K562 (cell line): Measurements from ENCODE around the gene TAF10. TPM values are rescaled to one million over a fixed set of nuclear protein-coding genes. Genes with fewer than 3 reads are reported as not detected.

Experiments
- ATAC-seq: fragments of 200-7000 bp; cut with Tn5 transposase; 3 replicates; pipeline ENCODE4 v1.9.1; 2020; ENCODE audit warnings: moderate library complexity
- BruUV-seq: library from RNA; stranded (reverse); fragments of 400-500 nt; replicated peaks from 2 replicates; lab custom pipeline; 2021; lab: Mats Ljungman, UMichigan
- CTCF ChIA-PET: fragments of 300-600 bp; formaldehyde crosslinking; extraction: SDS; loops from one replicate; lab custom pipeline; 2021; ENCODE audit warnings: low intra/inter-chr PET ratio; lab: Yijun Ruan, JAX
- POLR2A ChIA-PET: fragments of 300-600, 350-650 bp; sonication (Branson Sonifier 250); formaldehyde crosslinking; extraction: SDS; loops from one replicate; lab custom pipeline; 2021; ENCODE audit warnings: antibody characterized with exemption, inconsistent platforms; lab: Yijun Ruan, JAX
- DNase-seq, 4 experiments: peaks; one replicate each; pipeline versions ENCODE4 v3.0.0 to v3.0.0-alpha.2; 2011 to 2018; ENCODE audit warnings: low spot score in 3 of 4, mixed read lengths in 3 of 4; ENCODE audit errors: extremely low read depth in 1 of 4
- FAIRE-seq: peaks from 2 replicates; lab custom pipeline; 2011; peaks lifted over from hg19 to GRCh38; lab: Jason Lieb, UNC
- H2AFZ ChIP-seq: 2 replicates; pipeline ENCODE4 v1.6.0; 2011; ENCODE audit warnings: low read depth, low read length, control low read depth, inconsistent platforms
- H3K27ac ChIP-seq: fragments of 200-600 bp; 3 replicates; pipeline ENCODE4 v1.8.0; 2011; ENCODE audit warnings: low read depth, mild to moderate bottlenecking, control low read depth, inconsistent platforms, low read length, moderate library complexity, mixed read lengths; ENCODE audit errors: extremely low read depth
- H3K27me3 ChIP-seq, 2 experiments: fragments of 300-600 bp in 1 of 2; 2 replicates in 1 of 2; 3 replicates in 1 of 2; pipeline versions ENCODE4 v1.6.0 to v1.8.0; 2011; ENCODE audit warnings: inconsistent platforms in 2 of 2, low read length in 2 of 2, mild to moderate bottlenecking in 1 of 2, mixed read lengths in 1 of 2, moderate library complexity in 1 of 2; ENCODE audit not compliant: control insufficient read depth in 2 of 2, insufficient read depth in 2 of 2
- H3K36me3 ChIP-seq: fragments of 300-600 bp; 3 replicates; pipeline ENCODE4 v1.8.0; 2011; ENCODE audit warnings: mild to moderate bottlenecking, low read length, inconsistent platforms; ENCODE audit not compliant: control insufficient read depth, insufficient read depth
- H3K4me1 ChIP-seq, 2 experiments: fragments of 200-600 bp in 1 of 2; replicated peaks in 1 of 2; 2 replicates in 1 of 2; 3 replicates in 1 of 2; pipeline versions ENCODE4 v1.5.1 to v1.8.0; 2011; ENCODE audit warnings: inconsistent platforms in 2 of 2, low read length in 2 of 2, mild to moderate bottlenecking in 1 of 2, mixed read lengths in 1 of 2, moderate library complexity in 1 of 2; ENCODE audit not compliant: control insufficient read depth in 2 of 2, insufficient read depth in 2 of 2
- H3K4me2 ChIP-seq: 2 replicates; pipeline ENCODE4 v1.6.1; 2011; ENCODE audit warnings: low read length, control low read depth, inconsistent platforms, mixed read lengths; ENCODE audit not compliant: insufficient read depth
- H3K4me3 ChIP-seq: fragments of 200-600 bp; sonication (generic), shearing (Covaris generic); 2 replicates; pipeline ENCODE4 v1.5.1; 2016; ENCODE audit warnings: control low read depth, inconsistent platforms
- H3K79me2 ChIP-seq: fragments of 200-600 bp; 3 replicates; pipeline ENCODE4 v1.8.0; 2011; ENCODE audit warnings: low read length, inconsistent platforms; ENCODE audit not compliant: control insufficient read depth, insufficient read depth
- H3K9ac ChIP-seq, 2 experiments: 2 replicates each; pipeline versions ENCODE4 v1.6.0 to v1.6.1; 2011; ENCODE audit warnings: low read depth in 2 of 2, low read length in 2 of 2, control low read depth in 1 of 2, inconsistent platforms in 1 of 2, mild to moderate bottlenecking in 1 of 2, mixed read lengths in 1 of 2; ENCODE audit not compliant: insufficient read depth in 1 of 2
- H3K9me1 ChIP-seq: one replicate; pipeline ENCODE4 v1.6.0; 2011; ENCODE audit warnings: inconsistent platforms, mild to moderate bottlenecking, low read length, moderate library complexity; ENCODE audit not compliant: control insufficient read depth, insufficient read depth
- H3K9me3 ChIP-seq: replicated peaks from 2 replicates; pipeline ENCODE4 v1.5.1; 2011; ENCODE audit warnings: low read depth, low read length, inconsistent platforms; ENCODE audit not compliant: control insufficient read depth, insufficient read depth
- H4K20me1 ChIP-seq: replicated peaks from 2 replicates; pipeline ENCODE4 v1.6.1; 2011; ENCODE audit warnings: low read length, inconsistent platforms, mixed read lengths; ENCODE audit not compliant: control insufficient read depth, insufficient read depth
- COPS2 ChIP-seq: fragments of 450-650 bp; conservative IDR thresholded peaks from 2 replicates; pipeline ENCODE4 v1.6.1; 2016; ENCODE audit warnings: mild to moderate bottlenecking, moderate library complexity
- GABPB2 ChIP-seq: fragments of 250-450 bp; sonication (Bioruptor Pico); conservative IDR thresholded peaks from 2 replicates; pipeline ENCODE4 v1.5.1; 2021; ENCODE audit warnings: mild to moderate bottlenecking
- MED1 ChIP-seq: sonication (generic); formaldehyde crosslinking; IDR thresholded peaks from 2 replicates; pipeline ENCODE4 v1.8.1; 2023; ENCODE audit warnings: missing genetic modification reagents, borderline replicate concordance
- MTA1 ChIP-seq: fragments of 450-650 bp; IDR thresholded peaks from 2 replicates; pipeline ENCODE4 v1.6.1; 2017; ENCODE audit warnings: borderline replicate concordance
- MYC ChIP-seq, 2 experiments: fragments of 250-450 bp in 1 of 2; sonication (Bioruptor Pico) in 1 of 2; IDR thresholded peaks; 2 replicates each; pipeline versions ENCODE4 v1.5.1 to v1.6.1; 2012 to 2021; ENCODE audit warnings: low read depth in 2 of 2, borderline replicate concordance in 1 of 2, improper control_type of control experiment in 1 of 2, low read length in 1 of 2, mild to moderate bottlenecking in 1 of 2, moderate library complexity in 1 of 2
- PHF8 ChIP-seq: fragments of 200-600 bp; sonication (generic); IDR thresholded peaks from 2 replicates; pipeline ENCODE4 v1.6.1; 2012; ENCODE audit warnings: mixed run types, mild to moderate bottlenecking, inconsistent platforms, low read length, moderate library complexity, borderline replicate concordance
- RBM34 ChIP-seq: fragments of 200-400 bp; formaldehyde crosslinking; IDR thresholded peaks from 2 replicates; pipeline ENCODE4 v1.6.1; 2018; ENCODE audit warnings: low read length, borderline replicate concordance; ENCODE audit not compliant: insufficient read depth
- SIX5 ChIP-seq, 2 experiments: IDR thresholded peaks; 2 replicates each; pipeline ENCODE4 v1.6.1; 2011; ENCODE audit warnings: low read length in 2 of 2, borderline replicate concordance in 1 of 2, low read depth in 1 of 2, mild to moderate bottlenecking in 1 of 2, moderate library complexity in 1 of 2; ENCODE audit not compliant: insufficient read depth in 1 of 2
- SLC30A9 ChIP-seq: fragments of 250-450 bp; sonication (Bioruptor Pico); IDR thresholded peaks from 2 replicates; pipeline ENCODE4 v1.8.0; 2022; ENCODE audit warnings: mild to moderate bottlenecking, moderate library complexity
- ZNF75A ChIP-seq: fragments of 450-650 bp; formaldehyde crosslinking; IDR thresholded peaks from 2 replicates; pipeline ENCODE4 v1.4.0; 2020; ENCODE audit warnings: mild to moderate bottlenecking
- WGBS: fragments of 100-300 bp; shearing (Covaris generic); methylation state at CpG from one replicate; pipeline ENCODE4 v1.1.6; 2016; ENCODE audit warnings: low coverage, mixed read lengths; ENCODE audit not compliant: insufficient coverage; ENCODE audit errors: missing lambda C conversion rate; 5-methylcytosine and 5-hydroxymethylcytosine counted together
- in situ Hi-C: fragments of 300-500 bp; cut with MboI; formaldehyde crosslinking; loops from 4 replicates; pipeline ENCODE4 v1.15.0; 2018; ENCODE audit warnings: inconsistent platforms, mixed read lengths
- intact Hi-C: fragments of 100-400 bp; cut with micrococcal nuclease; formaldehyde crosslinking; loops from 2 replicates; pipeline ENCODE4 v1.14.2; 2022
- polyA plus RNA-seq, 8 experiments: library from polyadenylated mRNA; depleted of rRNA in 4 of 8; stranded (reverse) in 5 of 8; unstranded in 3 of 8; fragments of >200 nt; fragmentation: Nextera tagmentation in 2 of 8; fragmentation: Illumina TruSeq in 1 of 8; extraction: Ambion mirVana in 2 of 8; extraction: Trizol in 1 of 8; gene quantifications; 2 replicates each; pipeline versions ENCODE4 v1.2.1 to v1.2.3, GENCODE V29; 2011 to 2014; ENCODE audit warnings: inconsistent platforms in 1 of 8, missing spikeins in 1 of 8
- total RNA-seq, 7 experiments: library from RNA; depleted of rRNA in 6 of 7; stranded (reverse); fragments of >200 nt in 6 of 7; fragmentation: Illumina TruSeq in 2 of 7; extraction: Trizol in 2 of 7; gene quantifications; 2 replicates each; pipeline versions ENCODE4 v1.2.1 to v1.2.3, GENCODE V29; 2011 to 2021; ENCODE audit warnings: low replicate concordance in 1 of 7
- TF ChIP-seq, protein P1 (sequence below), 3 experiments: IDR thresholded peaks in 2 of 3; conservative IDR thresholded peaks in 1 of 3; 2 replicates each; pipeline ENCODE4 v1.5.1; 2011 to 2012; ENCODE audit warnings: low read length in 3 of 3, mild to moderate bottlenecking in 3 of 3, control low read depth in 2 of 3, improper control_type of control experiment in 1 of 3, inconsistent platforms in 1 of 3, low read depth in 1 of 3, mixed read lengths in 1 of 3, moderate library complexity in 1 of 3; ENCODE audit not compliant: insufficient read depth in 2 of 3

The TAF10 gene
- total and polyA plus RNA-seq, 9 of the 15 experiments (the other 6 are each of a cell fraction or from before 2014, with no cell fraction given) = 19.5 to 197 (median 121) TPM

DNA sequence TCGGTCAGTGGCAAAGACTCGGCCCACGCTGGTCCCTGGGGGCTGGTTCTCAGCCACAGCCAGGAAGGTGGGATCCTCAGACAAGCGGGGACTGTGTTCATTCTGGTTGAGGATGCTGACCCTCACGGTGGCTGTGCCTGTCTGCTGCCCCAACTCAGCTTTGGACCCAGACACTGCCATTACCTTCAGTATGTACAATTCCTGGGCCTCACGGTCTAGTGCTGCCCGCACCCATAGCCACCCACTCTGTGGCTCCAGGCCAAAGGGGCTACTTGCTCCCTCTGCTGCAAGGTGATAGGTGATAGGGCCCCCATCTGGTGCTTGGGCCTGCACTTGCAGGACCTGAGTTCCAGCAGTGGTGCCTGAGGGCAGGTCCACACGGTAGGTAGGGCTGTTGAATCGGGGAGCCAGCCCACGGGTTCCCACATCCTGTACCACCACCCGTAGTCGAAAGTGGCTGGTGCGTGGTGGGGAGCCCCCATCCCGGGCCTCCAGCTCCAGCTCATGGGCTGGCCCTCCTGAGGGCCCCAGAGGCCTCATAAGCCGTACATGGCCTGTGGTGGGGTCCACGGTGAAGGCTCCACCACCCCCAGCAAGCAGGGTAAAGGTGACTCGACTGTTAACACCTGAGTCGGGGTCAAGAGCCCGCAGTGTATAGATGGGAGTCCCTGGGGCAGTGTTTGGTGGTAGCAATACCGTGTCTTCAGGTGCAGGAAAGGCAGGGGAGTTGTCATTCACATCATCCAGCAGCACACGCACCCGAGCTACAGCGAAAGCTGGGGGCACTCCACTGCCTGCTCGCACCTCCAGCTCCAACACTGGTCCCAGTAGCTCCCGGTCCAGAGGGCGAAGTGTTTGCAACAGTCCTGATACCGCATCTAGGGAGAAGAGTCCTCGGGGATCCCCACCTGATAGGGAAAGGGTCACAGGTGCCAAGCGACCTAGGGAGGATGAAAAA, 20.4 kb upstream of the TAF10 start:
- peak overlapping the region in 1 of 2 experiments; percentile 31; a peak in 1 of 4 replicates for H3K9ac ChIP-seq
- 50% methylated on average over 29 of the region's 29 CpGs for WGBS
- FAIRE-seq = no peak
- H3K36me3 ChIP-seq = no peaks in the 10 kb centered on the region
- ATAC-seq = no peak
- peaks cover 11 to 16% of the 10 kb centered on the region in 2 experiments for H3K4me1 ChIP-seq
- BruUV-seq = no TSS peak
- H4K20me1 ChIP-seq = no peaks in the 10 kb centered on the region
- H3K4me2 ChIP-seq = no peak overlapping the region
- TF ChIP-seq MTA1 (no peak), ZNF75A (CRISPR knock-in tag) (no peak), MED1 (no peak), PHF8 (no peak), RBM34 (no peak), GABPB2 (CRISPR knock-in tag) (no peak), SIX5 (IDR thresholded peaks at IDR 0.05; ENCODE audit: borderline replicate concordance in 1 of 2, insufficient read depth in 1 of 2, low read depth in 1 of 2, low read length in 2 of 2) (no peak), SLC30A9 (CRISPR knock-in tag) (no peak), COPS2 (no peak), MYC (IDR thresholded peaks at IDR 0.05; ENCODE audit: low read depth, low read length) (no peak), MYC (CRISPR knock-in tag; IDR thresholded peaks at IDR 0.05; ENCODE audit: borderline replicate concordance, low read depth) (no peak)
- TF ChIP-seq, protein P1, sequence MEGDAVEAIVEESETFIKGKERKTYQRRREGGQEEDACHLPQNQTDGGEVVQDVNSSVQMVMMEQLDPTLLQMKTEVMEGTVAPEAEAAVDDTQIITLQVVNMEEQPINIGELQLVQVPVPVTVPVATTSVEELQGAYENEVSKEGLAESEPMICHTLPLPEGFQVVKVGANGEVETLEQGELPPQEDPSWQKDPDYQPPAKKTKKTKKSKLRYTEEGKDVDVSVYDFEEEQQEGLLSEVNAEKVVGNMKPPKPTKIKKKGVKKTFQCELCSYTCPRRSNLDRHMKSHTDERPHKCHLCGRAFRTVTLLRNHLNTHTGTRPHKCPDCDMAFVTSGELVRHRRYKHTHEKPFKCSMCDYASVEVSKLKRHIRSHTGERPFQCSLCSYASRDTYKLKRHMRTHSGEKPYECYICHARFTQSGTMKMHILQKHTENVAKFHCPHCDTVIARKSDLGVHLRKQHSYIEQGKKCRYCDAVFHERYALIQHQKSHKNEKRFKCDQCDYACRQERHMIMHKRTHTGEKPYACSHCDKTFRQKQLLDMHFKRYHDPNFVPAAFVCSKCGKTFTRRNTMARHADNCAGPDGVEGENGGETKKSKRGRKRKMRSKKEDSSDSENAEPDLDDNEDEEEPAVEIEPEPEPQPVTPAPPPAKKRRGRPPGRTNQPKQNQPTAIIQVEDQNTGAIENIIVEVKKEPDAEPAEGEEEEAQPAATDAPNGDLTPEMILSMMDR (IDR thresholded peaks at IDR 0.05 in 2 of 3, conservative IDR thresholded peaks at IDR 0.05 in 1 of 3; ENCODE audit: insufficient read depth in 2 of 3, low read depth in 1 of 3, low read length in 3 of 3) = no peak
- TF ChIP-seq, all 486 proteins: peak for 0
- peaks cover 0 to 6% of the 10 kb centered on the region in 2 experiments; a peak in 2 of 5 replicates for H3K27me3 ChIP-seq
- CTCF ChIA-PET = no interaction called here
- no peaks in the 10 kb centered on the region for H3K9me3 ChIP-seq
- intact Hi-C loops (loop anchor here (10.0 kb wide), 1 partner anchor 258 kb away; no protein-coding TSS in a partner anchor), in situ Hi-C loops (no loop called here)
- H3K27ac ChIP-seq = no peak overlapping the region
- no peak overlapping the region for H2AFZ ChIP-seq
- H3K79me2 ChIP-seq = no peaks in the 10 kb centered on the region
- H3K9me1 ChIP-seq = no peaks in the 10 kb centered on the region
- H3K4me3 ChIP-seq = no peak overlapping the region
- DNase-seq = no peak
- POLR2A ChIA-PET = interaction anchor here (0.6 to 2.7 kb wide), 8 partner anchors 11 to 1385 kb away, joined by 3 to 13 read pairs (median 4); partner anchors contain the start of gene TPP1
